Activated naive CD8-positive, alpha-beta T cell treated with anti-CD3 and anti-CD28 coated beads, Interleukin-2, amount 50 U/mL, for 24 hours (primary cell): Measurements from ENCODE around the gene GKN2.

ENCODE experiments used
- ATAC-seq: fragments of 150-1000 bp; cut with Tn5 transposase; one replicate; pipeline ENCODE4 v1.10.0; 2021
- DNase-seq: peaks from one replicate; pipeline ENCODE4 v3.0.0; 2021
- H3K27ac Mint-ChIP-seq: one replicate; pipeline ENCODE4 v1.8.0; 2021; ENCODE audit warnings: mild to moderate bottlenecking, mixed read lengths
- H3K27me3 Mint-ChIP-seq: one replicate; pipeline ENCODE4 v1.8.0; 2021; ENCODE audit warnings: mixed read lengths
- H3K36me3 Mint-ChIP-seq: one replicate; pipeline ENCODE4 v1.8.0; 2021; ENCODE audit warnings: low read depth, mixed read lengths
- H3K4me1 Mint-ChIP-seq: one replicate; pipeline ENCODE4 v1.8.0; 2021; ENCODE audit warnings: mixed read lengths
- H3K4me3 Mint-ChIP-seq: one replicate; pipeline ENCODE4 v1.8.0; 2021; ENCODE audit warnings: mild to moderate bottlenecking, moderate library complexity, mixed read lengths
- H3K9me3 Mint-ChIP-seq: one replicate; pipeline ENCODE4 v1.8.0; 2021; ENCODE audit warnings: mixed read lengths

GKN2 gene

DNA sequence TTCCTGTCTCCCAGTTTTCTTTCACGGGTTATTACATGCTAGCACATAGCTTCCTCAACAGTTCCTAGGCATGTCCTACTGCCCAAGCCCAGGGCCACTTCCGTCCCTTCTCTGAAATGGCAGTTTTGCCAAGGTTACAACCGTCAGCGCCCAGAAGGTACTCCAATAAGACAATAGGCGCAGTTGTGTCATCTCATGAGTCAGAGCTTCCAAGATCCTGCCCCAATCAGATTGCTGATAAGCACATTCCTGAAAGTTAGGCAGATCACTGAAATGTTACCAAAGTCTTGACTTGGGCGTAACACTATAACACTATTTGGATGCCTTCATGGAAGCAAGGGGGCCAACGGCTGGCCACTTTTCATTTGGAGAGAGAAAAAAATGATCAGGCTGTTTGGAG, 34.2 kb downstream of the GKN2 start:
- no peak for ATAC-seq
- Mint-ChIP-seq H3K4me1 (peaks cover 3% of the 10 kb centered on the region), H3K4me3 (no peak overlapping the region), H3K36me3 (no peaks in the 10 kb centered on the region), H3K9me3 (no peaks in the 10 kb centered on the region), H3K27ac (no peak overlapping the region), H3K27me3 (no peaks in the 10 kb centered on the region)
- no peak for DNase-seq

GRCh38 chr2:68917034-68917718, 35.5 kb downstream of the GKN2 start:
- H3K27ac Mint-ChIP-seq: no peak overlapping the region
- no peak for ATAC-seq
- no peaks in the 10 kb centered on the region for H3K27me3 Mint-ChIP-seq
- DNase-seq: no peak
- no peaks in the 10 kb centered on the region for H3K36me3 Mint-ChIP-seq
- no peaks in the 10 kb centered on the region for H3K9me3 Mint-ChIP-seq
- no peak overlapping the region for H3K4me3 Mint-ChIP-seq
- H3K4me1 Mint-ChIP-seq: peaks cover 3% of the 10 kb centered on the region

GRCh38 chr2:68916226-68916625, 36.5 kb downstream of the GKN2 start:
- Mint-ChIP-seq H3K36me3 (no peaks in the 10 kb centered on the region), H3K27ac (no peak overlapping the region), H3K4me1 (peaks cover 3% of the 10 kb centered on the region), H3K9me3 (no peaks in the 10 kb centered on the region), H3K27me3 (no peaks in the 10 kb centered on the region), H3K4me3 (no peak overlapping the region)
- DNase-seq (no peak), ATAC-seq (no peak)

DNA sequence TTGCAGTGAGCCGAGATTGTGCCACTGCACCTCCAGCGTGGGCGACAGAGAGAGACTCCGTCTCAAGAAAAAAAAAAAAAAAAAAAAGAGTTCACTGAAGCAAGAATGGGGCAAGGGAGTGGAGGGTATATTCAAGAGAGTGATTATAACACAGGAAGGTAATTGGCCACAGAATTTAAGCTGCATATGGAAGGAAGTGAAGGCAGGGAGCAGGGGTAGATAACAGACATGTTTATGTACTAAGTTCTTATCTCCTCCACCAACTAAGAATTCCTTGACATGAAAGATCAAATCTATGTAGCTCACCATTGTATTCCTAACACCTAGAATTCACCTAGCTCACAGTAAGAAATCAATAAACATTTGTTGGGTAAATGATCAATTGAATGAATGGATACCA, 37.3 kb downstream of the GKN2 start:
- Mint-ChIP-seq H3K27ac (no peak overlapping the region), H3K27me3 (no peaks in the 10 kb centered on the region), H3K4me1 (peaks cover 3% of the 10 kb centered on the region), H3K9me3 (no peaks in the 10 kb centered on the region), H3K4me3 (no peak overlapping the region), H3K36me3 (no peaks in the 10 kb centered on the region)
- DNase-seq (no peak), ATAC-seq (no peak)

- no peaks in the 10 kb centered on the region for H3K36me3 Mint-ChIP-seq
- no peak overlapping the region for H3K27ac Mint-ChIP-seq
- DNase-seq: no peak
- H3K9me3 Mint-ChIP-seq: no peaks in the 10 kb centered on the region
- no peaks in the 10 kb centered on the region for H3K27me3 Mint-ChIP-seq
- no peak overlapping the region for H3K4me3 Mint-ChIP-seq
- ATAC-seq: no peak
- peaks cover 20% of the 10 kb centered on the region for H3K4me1 Mint-ChIP-seq
These were observed 39.3 kb downstream of the GKN2 start for GRCh38 chr2:68913359-68913758.

- Mint-ChIP-seq H3K27me3 (no peaks in the 10 kb centered on the region), H3K4me1 (peaks cover 27% of the 10 kb centered on the region), H3K27ac (no peak overlapping the region), H3K9me3 (no peaks in the 10 kb centered on the region), H3K4me3 (no peak overlapping the region), H3K36me3 (no peaks in the 10 kb centered on the region)
- ATAC-seq: peak; percentile 31
- DNase-seq: peak; percentile 27
These were observed 40.0 kb downstream of the GKN2 start for GRCh38 chr2:68912732-68913131.

DNA sequence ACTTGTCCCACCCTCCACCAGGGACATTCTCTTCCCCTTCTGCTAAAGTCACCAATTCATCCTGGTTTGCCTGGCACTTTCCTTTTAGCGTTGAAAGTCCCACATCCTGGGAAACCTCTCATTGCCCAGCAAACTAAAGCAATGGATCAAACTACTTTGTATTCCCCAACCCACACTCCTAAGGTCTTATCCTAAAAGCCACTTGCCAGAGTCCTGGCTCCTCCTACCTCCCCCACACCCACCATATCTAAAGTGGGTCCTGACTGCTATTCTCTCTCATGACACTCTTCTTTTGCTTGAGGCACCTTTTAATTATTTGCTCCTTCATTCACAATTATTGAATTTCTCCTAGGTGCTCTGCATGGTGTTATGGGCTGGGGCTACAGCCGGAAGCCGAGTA, 40.6 kb downstream of the GKN2 start:
- Mint-ChIP-seq H3K4me3 (no peak overlapping the region), H3K27me3 (no peaks in the 10 kb centered on the region), H3K4me1 (peaks cover 30% of the 10 kb centered on the region), H3K36me3 (no peaks in the 10 kb centered on the region), H3K9me3 (no peaks in the 10 kb centered on the region), H3K27ac (no peak overlapping the region)
- ATAC-seq: no peak
- no peak for DNase-seq

DNA sequence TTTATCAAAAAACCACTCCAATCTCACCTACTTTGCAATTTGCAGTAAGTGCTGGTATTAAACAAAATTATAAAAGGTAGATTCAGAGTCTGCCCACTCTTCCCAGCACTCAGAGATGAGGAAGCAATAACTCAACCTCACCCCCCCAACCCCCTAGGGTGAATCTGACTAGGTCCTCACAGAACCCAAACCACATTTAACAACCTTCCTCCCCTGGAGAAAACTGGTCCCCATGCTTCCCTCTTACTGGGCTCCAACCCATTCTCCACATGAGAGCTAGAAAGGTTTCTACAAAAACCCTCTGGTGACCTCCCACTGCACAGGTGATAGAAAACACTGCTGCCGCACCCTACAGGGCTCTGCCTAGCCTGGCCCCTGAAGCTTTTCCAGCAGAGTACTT, 41.0 kb downstream of the GKN2 start:
- DNase-seq (no peak), ATAC-seq (no peak)
- Mint-ChIP-seq H3K4me3 (no peak overlapping the region), H3K27me3 (no peaks in the 10 kb centered on the region), H3K36me3 (no peaks in the 10 kb centered on the region), H3K9me3 (no peaks in the 10 kb centered on the region), H3K27ac (no peak overlapping the region), H3K4me1 (peaks cover 32% of the 10 kb centered on the region)

GRCh38 chr2:68911246-68911645, 41.4 kb downstream of the GKN2 start:
- Mint-ChIP-seq H3K27ac (no peak overlapping the region), H3K36me3 (no peaks in the 10 kb centered on the region), H3K4me3 (no peak overlapping the region), H3K9me3 (no peaks in the 10 kb centered on the region), H3K4me1 (peaks cover 34% of the 10 kb centered on the region), H3K27me3 (no peaks in the 10 kb centered on the region)
- no peak for ATAC-seq
- DNase-seq: no peak

DNA sequence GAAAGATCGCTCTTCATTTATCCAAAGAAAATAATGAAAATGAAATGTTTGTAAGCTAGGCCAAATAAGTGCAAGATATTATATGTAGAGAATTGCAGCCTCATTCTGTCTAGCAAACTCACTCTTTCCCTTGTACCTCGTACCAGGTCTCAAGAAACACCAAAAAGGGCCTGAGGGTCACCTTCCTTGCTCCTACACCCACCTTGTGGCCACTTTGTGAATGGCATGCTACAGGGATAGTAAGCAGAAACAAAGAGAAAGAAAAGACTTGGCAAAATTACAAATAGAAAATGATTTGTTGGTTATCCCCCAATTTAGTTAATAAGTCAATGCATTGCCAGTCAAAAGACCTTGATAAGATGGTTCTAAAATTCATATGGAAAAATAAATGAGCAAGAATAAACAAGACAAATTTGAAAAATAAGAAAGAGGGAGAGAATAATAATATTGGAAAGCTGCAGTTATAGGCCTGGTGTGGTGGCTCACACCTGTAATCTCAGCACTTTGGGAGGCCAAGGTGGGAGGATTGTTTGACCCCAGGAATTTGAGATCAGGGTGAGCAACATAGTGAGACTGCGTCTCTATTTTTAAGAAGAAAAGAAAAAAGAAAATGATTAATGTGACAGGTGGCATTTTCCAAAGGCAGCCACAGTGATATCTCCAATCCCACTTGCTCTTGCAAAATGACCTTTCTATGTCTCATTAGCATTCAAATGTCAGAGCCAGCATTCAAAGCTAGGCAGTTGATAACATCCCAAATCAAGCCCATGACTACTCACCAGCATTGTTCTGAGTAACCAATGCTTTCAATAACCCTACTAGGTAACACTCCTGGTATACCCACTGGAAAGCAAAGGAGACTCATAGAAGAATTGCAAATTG, 42.7 kb downstream of the GKN2 start:
- DNase-seq: peak; percentile 82
- no peaks in the 10 kb centered on the region for H3K9me3 Mint-ChIP-seq
- H3K36me3 Mint-ChIP-seq: no peaks in the 10 kb centered on the region
- H3K4me1 Mint-ChIP-seq: peaks cover 34% of the 10 kb centered on the region
- no peak overlapping the region for H3K4me3 Mint-ChIP-seq
- ATAC-seq: peak; percentile 55
- no peaks in the 10 kb centered on the region for H3K27me3 Mint-ChIP-seq
- H3K27ac Mint-ChIP-seq: peak overlapping the region; percentile 85

DNA sequence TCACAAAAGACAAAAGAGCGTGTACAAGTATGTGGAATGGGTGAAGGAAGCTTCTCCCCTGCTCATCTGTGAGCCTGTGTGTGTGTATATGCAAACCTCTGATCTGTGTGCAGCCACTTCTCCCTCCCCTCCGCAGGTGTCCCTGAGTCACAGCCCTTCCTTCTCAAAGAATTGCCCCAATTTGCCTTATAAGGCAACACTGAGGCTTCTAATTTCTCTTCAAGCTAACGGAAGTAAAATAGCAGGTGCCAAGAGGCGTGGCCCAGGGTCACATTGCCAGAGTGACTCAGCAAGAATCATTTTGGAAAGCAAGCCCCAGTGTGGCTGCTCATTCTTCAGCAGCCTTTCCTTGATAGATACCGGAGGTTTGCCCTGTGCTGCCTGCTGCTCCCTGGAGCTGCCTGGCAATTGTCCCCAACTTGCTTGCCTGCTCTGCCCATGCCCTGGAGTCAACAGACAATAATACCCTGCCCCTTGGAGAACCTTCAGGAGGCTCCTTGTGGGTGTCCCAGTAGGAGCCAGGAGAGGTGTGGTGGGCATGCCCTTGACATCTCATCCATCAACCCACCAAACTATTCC, 44.2 kb downstream of the GKN2 start:
- no peaks in the 10 kb centered on the region for H3K9me3 Mint-ChIP-seq
- DNase-seq (peak; percentile 71), ATAC-seq (peak; percentile 90)
- H3K27me3 Mint-ChIP-seq: no peaks in the 10 kb centered on the region
- no peaks in the 10 kb centered on the region for H3K36me3 Mint-ChIP-seq
- H3K27ac Mint-ChIP-seq: peak overlapping the region; percentile 88
- peak overlapping the region; percentile 22 for H3K4me3 Mint-ChIP-seq
- H3K4me1 Mint-ChIP-seq: peaks cover 34% of the 10 kb centered on the region

DNA sequence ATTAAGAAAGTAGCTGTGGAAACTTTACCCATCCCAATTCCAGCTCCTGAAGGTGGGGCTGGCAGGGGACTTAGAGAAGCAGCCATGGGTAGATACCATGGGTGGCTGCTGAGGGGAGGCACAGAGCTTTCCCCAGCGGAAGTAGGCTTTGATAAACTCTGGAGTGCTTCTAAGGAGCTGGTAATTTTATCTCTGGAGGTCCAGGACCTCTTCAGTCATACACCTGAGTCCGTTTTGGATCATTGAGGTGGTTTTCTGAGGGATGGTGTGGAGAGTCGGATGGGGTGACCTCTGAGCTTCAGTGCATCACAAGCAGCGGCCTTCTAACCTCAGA, 44.8 kb downstream of the GKN2 start:
- Mint-ChIP-seq H3K9me3 (no peaks in the 10 kb centered on the region), H3K4me1 (peaks cover 34% of the 10 kb centered on the region), H3K27me3 (no peaks in the 10 kb centered on the region), H3K4me3 (peak overlapping the region; percentile 22), H3K36me3 (no peaks in the 10 kb centered on the region), H3K27ac (peak overlapping the region; percentile 88)
- ATAC-seq: no peak
- DNase-seq: peak; percentile 11

DNA sequence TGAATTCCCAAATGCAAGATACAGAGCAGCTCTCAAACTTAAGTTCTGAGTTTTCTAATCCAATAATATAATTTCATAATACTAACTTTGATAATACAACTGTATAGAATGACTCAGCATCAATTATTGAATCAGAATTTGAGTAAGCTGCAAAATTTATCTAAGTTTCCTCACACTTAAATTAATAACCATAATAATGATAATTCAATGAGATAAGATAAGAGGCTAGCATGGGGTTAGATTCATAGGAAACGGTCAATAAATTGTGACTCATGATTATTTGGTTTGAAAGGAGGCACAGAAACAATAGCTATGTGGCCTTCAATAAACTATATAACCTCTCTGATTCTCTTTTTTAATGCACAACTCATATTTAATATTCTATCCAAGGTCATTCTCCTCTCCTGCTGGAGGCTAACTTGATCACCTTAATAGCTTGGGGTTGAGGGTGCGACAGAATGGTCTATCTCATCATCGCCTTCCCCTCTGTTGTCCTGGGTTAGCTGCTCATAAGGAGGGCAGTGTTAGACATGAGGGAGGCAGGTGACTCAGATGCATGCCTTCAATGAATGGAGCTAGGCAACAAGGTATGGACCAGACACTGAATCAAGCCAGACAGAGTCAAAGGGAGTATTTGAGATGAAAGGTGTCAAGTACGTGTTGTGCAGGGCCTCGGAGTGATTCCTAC, 45.3 kb downstream of the GKN2 start:
- H3K27me3 Mint-ChIP-seq: no peaks in the 10 kb centered on the region
- H3K9me3 Mint-ChIP-seq: peaks cover under 1% of the 10 kb centered on the region
- peaks cover 34% of the 10 kb centered on the region for H3K4me1 Mint-ChIP-seq
- no peaks in the 10 kb centered on the region for H3K36me3 Mint-ChIP-seq
- DNase-seq (peak; percentile 11), ATAC-seq (no peak)
- H3K27ac Mint-ChIP-seq: peak overlapping the region; percentile 88
- no peak overlapping the region for H3K4me3 Mint-ChIP-seq

- DNase-seq (no peak), ATAC-seq (no peak)
- Mint-ChIP-seq H3K27me3 (no peaks in the 10 kb centered on the region), H3K4me3 (no peak overlapping the region), H3K9me3 (peaks cover 6% of the 10 kb centered on the region), H3K36me3 (no peaks in the 10 kb centered on the region), H3K27ac (no peak overlapping the region), H3K4me1 (peaks cover 34% of the 10 kb centered on the region)
These were observed 46.0 kb downstream of the GKN2 start for GRCh38 chr2:68906716-68907115.
